GM19463 (cell line): ENCODE measurements around the gene EXOC6B.

Experiments
- ATAC-seq: cut with Tn5 transposase; IDR thresholded peaks from one replicate; pipeline ENCODE4 v1.9.1; 2021; ENCODE audit warnings: mild to moderate bottlenecking, moderate library complexity; ENCODE audit not compliant: unreplicated experiment

The EXOC6B gene

DNA sequence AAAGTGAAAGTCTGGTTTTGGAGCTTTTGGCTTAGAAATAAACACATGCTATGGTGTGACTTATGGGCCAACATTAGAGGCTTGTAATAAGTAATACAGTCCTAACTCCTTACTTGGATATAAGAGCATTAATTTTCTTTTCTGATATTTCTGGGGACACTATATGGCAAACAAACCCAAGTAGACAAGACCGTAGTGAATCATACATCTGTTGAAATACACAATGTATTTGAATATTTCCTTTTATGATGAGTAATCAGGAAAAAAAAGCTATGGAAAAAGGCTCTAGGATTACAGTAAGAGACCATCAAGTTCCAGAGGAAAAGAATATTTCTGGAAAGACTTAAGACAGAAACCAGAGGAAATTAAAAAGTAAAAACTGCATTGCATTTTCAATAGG, 532.2 kb downstream of the EXOC6B start:
- ATAC-seq, result no peak

- ATAC-seq, result no peak
Observed at GRCh38 chr2:72292433-72292832, 533.4 kb downstream of the EXOC6B start.

- ATAC-seq, result no peak
Observed at GRCh38 chr2:72291059-72291458, 534.8 kb downstream of the EXOC6B start.

DNA sequence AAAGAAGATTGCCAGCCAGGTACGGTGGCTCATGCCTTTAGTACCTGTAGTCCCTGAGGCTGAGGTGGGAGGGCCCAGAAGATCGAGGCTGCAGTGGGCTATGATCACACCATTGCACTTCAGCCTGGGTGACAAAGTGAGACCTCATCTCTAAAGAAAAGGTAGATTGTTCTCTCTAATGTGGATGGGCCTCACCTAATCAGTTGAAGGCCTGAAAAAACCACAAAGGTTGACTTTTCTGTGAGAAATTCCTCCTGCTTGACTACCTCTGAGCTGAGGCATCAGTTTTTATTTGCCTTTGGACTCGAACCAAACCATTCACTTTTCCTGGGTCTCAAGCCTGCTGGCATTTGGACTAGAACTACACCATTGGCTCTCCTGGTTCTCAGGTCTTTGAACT, 536.1 kb downstream of the EXOC6B start:
- ATAC-seq, result no peak

GRCh38 chr2:72289283-72289682, 536.5 kb downstream of the EXOC6B start:
- no peak for ATAC-seq

DNA sequence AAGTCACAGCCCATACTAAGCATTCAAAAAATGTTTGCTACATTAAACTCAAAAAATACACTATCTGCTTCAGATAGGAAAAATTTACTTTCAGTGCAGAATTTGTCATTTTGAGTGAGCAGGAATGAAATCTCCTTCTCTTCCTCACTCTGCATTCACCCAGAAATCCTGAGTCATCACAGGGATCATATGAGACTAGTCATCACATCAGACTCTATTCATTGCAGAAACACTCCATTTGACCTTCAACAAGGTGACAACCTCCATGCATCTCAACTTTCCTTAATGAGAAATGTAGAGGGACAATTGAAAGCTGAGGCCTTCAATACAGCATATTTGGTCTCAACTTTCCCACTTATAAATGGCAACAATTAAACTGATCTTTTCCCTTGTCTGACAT, 547.8 kb downstream of the EXOC6B start:
- no peak for ATAC-seq

DNA sequence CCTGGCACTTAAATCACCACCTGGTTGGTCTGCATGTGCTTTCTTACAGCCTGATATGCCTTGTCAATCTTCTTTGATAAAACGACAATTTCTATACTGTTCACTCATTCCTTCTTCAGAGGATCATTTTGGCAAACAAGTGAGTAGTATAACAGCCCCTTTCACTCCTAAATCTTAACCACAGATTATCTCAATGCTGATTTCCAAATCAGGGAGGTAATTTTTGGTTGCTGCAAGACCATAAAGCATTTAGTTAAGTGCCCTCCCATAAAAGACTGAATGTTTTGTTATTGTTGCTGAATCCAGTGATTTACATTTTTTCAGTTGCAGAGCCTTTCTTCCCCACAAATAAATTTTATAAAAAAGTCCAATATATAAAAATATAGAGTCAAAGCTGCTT, 549.0 kb downstream of the EXOC6B start:
- no peak for ATAC-seq

- ATAC-seq, result no peak
Observed at GRCh38 chr2:72276356-72276755, 549.5 kb downstream of the EXOC6B start.

GRCh38 chr2:72275084-72275483, 550.7 kb downstream of the EXOC6B start:
- ATAC-seq, result no peak

DNA sequence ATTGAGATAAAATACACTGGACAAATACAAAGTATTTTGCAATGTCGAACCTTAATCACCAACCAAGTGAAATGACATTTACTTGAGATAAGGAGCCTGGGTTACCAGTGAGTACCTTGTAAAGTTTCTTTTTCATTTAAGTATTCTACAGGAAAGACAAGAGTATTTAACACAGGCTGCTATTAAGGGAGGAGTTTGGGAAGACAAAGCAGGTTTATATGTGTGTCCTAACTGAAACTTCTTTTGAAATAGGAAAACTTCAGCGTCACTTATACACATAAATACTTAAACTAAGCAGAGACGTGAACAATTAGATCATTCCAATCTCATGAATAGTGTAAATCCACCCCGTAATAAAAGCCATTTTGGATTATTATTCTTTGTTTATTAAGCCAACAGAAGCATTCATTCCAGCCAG, 551.4 kb downstream of the EXOC6B start:
- ATAC-seq, result no peak

DNA sequence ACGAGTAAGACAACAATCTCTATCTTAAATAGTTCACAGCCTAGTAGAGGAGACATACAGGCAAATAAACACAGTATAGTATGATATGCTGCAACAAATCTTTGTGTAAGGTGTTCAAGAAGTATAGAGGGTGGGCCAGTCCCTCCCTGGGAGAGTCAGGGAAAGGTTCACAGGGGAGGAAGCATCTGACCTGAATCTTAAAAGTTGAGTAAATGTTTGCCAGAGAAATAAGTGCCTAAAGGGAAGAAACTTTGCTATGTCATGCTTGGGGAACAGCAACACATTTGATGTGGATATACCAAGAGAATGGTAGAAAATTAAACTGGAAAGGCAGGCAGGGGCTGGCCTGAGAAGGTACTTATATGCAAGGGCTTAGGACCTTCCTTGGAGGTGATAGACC, 552.4 kb downstream of the EXOC6B start:
- ATAC-seq, result no peak

GRCh38 chr2:72271766-72272641, 553.8 kb downstream of the EXOC6B start:
- ATAC-seq, result no peak

GRCh38 chr2:72271276-72271614, 554.6 kb downstream of the EXOC6B start:
- no peak for ATAC-seq

DNA sequence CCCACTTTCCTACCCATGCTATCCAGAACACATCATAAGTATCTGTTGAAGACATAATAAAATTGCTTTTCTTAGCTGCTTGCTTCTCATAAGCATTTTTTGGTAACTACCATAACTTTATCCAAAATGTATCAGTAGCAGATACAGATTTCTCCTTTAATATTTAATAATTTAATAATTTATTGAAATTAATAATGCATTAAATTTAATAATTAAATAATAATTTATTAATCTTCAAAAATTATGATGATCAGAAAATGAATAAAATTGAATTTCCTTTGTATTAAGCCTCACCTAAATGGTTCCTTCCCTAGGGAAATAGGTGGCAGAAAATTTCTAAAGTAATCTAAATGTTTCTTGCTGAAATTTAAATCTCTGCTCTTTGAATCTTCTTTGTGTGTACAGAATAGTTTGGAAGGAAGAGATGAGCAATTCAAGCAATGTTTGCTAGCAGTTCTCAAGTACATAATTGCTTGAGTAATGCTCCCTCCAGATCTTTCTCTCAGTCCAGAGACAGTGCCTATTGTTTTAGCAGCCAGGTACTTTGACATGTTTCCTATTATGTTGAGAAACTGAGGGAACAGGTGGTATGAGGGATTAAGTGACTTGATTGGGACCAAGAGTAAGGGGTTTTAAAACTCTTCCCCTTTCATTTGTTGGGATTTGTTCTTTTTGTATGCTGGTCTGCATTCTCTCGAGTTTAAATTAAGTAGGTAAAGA, 555.1 kb downstream of the EXOC6B start:
- ATAC-seq, result no peak

DNA sequence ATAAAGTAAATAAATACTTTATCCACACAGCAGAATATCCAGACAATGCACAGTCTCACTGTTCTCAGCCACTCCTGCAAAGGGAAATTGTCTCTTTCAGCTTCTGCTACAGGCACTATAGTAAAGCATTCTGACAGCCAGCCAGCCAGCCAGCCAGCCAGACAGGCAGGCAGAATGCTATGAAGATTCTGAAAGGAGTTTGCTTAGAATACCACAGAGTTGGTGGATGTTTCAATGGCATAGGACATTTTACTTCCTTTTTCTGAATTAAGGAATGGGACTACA, 562.1 kb downstream of the EXOC6B start:
- ATAC-seq, result no peak

GRCh38 chr2:72263043-72263775, 562.6 kb downstream of the EXOC6B start:
- no peak for ATAC-seq

- no peak for ATAC-seq
Observed at GRCh38 chr2:72261076-72261475, 564.8 kb downstream of the EXOC6B start.

DNA sequence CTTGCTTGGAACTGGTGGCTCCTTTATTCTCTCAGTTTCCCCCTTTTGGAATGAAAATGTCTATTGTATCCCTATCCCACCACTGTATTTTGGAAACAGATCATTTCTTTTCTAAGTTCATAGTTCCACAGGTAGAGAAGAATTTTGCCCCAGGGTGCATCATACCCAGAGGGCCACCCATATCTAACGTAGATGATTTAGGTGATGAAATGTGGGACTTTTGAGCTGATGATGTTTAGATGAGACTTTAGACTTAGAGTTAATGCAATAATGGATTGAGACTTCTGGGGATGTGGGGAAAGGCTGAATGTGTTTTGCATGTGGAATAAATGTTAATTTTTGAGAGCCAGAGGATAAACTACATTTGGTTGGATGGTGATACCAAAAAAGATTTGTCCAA, 570.3 kb downstream of the EXOC6B start:
- ATAC-seq, result no peak

- no peak for ATAC-seq
Observed at GRCh38 chr2:72254831-72255451, 570.9 kb downstream of the EXOC6B start.

- no peak for ATAC-seq
Observed at GRCh38 chr2:72238311-72238710, 587.5 kb downstream of the EXOC6B start.

- ATAC-seq, result no peak
Observed at GRCh38 chr2:72237549-72237948, 588.3 kb downstream of the EXOC6B start.
